Measurements from ENCODE around the gene BACH2. TPM values are rescaled to one million over a fixed set of nuclear protein-coding genes. Genes with fewer than 3 reads are reported as not detected.

BACH2 gene
- total RNA-seq, 2 donors from 2014 or later, result 53.7 to 69.9 TPM

DNA sequence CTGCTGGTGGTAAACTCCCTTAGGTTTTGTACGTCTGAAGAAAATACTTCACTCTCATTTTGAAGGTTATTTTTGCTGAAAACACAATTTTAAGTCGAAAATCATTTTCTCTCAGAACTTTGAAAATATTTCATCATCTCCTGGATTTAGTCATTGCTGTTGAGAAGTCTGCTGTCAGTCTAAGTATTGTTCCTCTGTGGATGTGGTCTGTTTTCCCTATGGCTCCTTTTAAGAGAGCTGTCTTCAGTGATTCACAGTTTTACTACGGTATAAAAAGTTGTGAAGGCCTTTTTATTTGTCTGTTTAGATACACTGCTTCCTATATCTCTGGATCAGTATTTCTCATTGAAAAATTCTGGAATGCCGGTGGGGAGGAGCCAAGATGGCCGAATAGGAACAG is 243.0 kb downstream of the BACH2 start:
- no peaks in the 10 kb centered on the region for H3K9me3 ChIP-seq (ENCODE audit: control insufficient read depth, low read length, poor library complexity, severe bottlenecking)
- Mint-ChIP-seq H3K27ac (peak overlapping the region; percentile 16), H3K4me3 (no peak overlapping the region), H3K27me3 (no peaks in the 10 kb centered on the region), H3K4me1 (peaks cover 12% of the 10 kb centered on the region), H3K36me3 (ENCODE audit: low read depth) (peaks cover 2% of the 10 kb centered on the region)
- DNase-seq, result no peak
- ATAC-seq, result no peak

DNA sequence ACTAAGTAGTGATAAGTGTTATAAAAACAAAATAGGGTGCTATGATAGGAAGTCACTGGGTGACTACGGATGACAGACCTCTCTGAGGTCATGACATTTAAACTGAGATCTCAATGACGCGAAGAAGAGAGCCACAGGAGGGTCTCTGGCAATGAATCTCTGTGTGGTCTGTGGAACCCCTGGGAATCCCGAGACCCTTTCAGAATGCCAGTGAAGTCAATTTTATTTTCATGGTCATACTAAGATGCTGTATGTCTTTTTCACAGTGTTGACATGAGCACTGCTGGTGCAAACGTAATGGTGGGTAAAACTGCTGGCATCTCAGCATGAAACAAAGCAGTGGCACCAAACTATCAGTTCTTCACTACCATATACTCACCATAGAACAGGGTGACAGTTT is 247.3 kb downstream of the BACH2 start:
- ATAC-seq, result no peak
- H3K27me3 Mint-ChIP-seq, result no peaks in the 10 kb centered on the region
- no peaks in the 10 kb centered on the region for H3K36me3 Mint-ChIP-seq (ENCODE audit: low read depth)
- H3K4me3 Mint-ChIP-seq, result no peak overlapping the region
- peak overlapping the region; percentile 51 for H3K27ac Mint-ChIP-seq
- no peaks in the 10 kb centered on the region for H3K9me3 ChIP-seq (ENCODE audit: control insufficient read depth, low read length, poor library complexity, severe bottlenecking)
- H3K4me1 Mint-ChIP-seq, result peaks cover 24% of the 10 kb centered on the region
- no peak for DNase-seq

DNA sequence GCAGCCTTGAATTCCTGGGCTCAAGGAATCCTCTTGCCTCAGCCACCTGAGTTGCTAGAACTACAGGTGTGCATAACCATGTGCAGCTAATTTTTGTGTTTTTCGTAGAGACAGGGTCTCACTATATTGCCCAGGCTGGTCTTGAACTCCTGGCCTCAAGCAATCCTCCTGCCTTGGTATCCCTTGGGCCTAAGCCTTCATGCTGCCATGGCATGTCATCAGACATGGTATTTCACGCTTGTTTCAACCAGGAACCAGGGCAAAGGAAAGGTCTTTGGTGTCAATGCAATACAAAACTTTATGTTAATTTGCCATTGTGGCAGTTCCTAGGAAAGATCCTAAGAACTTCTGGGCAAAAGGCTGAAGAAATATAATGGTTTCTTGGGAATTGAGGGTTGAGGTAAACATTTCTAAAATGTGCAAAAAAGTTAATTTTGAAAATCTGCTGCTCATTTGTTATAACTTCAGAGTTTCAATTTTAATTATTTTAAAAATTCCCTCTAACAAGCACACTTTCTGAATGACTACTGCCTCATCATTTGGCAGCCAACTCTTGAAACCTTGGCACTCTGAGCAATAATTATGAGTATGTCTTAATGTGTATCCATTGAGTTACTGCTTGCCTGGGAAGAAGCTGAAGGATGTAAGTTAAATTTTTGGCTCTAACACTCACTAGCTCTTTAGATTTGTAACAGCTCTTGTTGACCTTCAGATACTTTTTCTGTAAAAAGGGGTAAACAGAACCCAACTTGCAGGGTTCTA is 248.3 kb downstream of the BACH2 start:
- H3K4me3 Mint-ChIP-seq, result no peak overlapping the region
- H3K27ac Mint-ChIP-seq, result peak overlapping the region; percentile 51
- DNase-seq (no peak), ATAC-seq (no peak)
- peaks cover 20% of the 10 kb centered on the region for H3K4me1 Mint-ChIP-seq
- no peaks in the 10 kb centered on the region for H3K36me3 Mint-ChIP-seq (ENCODE audit: low read depth)
- H3K9me3 ChIP-seq (ENCODE audit: control insufficient read depth, low read length, poor library complexity, severe bottlenecking), result no peaks in the 10 kb centered on the region
- no peaks in the 10 kb centered on the region for H3K27me3 Mint-ChIP-seq

DNA sequence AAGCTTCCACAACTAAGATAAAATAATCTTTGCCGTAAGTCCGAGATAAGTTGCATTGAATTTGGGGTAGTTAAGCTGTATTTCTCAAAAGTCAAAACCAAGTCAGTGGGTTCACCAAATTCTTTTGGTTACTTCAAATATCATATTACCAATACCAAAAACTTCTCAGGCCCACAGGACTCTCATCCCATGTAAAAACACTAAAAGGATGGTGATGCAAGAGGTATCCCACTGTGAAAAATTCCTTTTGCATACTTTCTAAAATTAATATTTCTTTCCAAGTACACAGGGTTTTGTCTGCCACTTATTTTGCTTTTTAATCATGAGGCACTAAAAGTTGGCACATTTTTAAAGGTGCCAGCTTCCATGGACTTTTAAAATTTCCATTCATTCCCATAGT is 251.1 kb downstream of the BACH2 start:
- Mint-ChIP-seq H3K36me3 (ENCODE audit: low read depth) (no peaks in the 10 kb centered on the region), H3K27ac (no peak overlapping the region), H3K27me3 (no peaks in the 10 kb centered on the region), H3K4me1 (peaks cover 20% of the 10 kb centered on the region), H3K4me3 (no peak overlapping the region)
- ATAC-seq (no peak), DNase-seq (no peak)
- no peaks in the 10 kb centered on the region for H3K9me3 ChIP-seq (ENCODE audit: control insufficient read depth, low read length, poor library complexity, severe bottlenecking)

DNA sequence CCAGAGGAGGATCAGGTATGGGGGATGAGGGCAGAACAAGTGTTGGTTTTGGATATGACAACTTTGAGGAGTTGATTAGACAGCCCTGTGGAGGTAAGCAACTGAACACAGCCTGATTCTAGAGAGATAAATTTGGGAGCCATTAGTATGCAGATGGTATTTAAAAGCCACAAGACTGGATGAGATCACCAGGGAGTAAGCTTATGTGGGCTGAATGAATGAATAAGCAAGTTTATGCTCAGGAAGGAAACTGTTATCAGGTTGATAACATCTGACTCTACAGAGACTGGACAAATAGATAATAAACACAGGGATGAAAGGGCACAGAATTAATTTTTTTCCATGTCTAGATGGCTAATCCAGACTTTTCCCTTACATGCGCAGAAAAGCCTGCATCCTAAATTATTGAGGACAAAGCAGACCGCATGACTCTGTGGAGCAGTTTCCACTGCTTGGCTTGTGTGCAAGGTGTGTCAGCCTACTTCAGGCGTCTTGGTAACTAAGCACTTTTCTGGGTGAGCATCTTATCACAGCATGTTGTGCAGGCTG is 251.7 kb downstream of the BACH2 start:
- H3K27me3 Mint-ChIP-seq, result no peaks in the 10 kb centered on the region
- peaks cover 20% of the 10 kb centered on the region for H3K4me1 Mint-ChIP-seq
- no peaks in the 10 kb centered on the region for H3K9me3 ChIP-seq (ENCODE audit: control insufficient read depth, low read length, poor library complexity, severe bottlenecking)
- no peak overlapping the region for H3K4me3 Mint-ChIP-seq
- ATAC-seq, result peak; percentile 20
- H3K36me3 Mint-ChIP-seq (ENCODE audit: low read depth), result no peaks in the 10 kb centered on the region
- H3K27ac Mint-ChIP-seq, result no peak overlapping the region
- no peak for DNase-seq

DNA sequence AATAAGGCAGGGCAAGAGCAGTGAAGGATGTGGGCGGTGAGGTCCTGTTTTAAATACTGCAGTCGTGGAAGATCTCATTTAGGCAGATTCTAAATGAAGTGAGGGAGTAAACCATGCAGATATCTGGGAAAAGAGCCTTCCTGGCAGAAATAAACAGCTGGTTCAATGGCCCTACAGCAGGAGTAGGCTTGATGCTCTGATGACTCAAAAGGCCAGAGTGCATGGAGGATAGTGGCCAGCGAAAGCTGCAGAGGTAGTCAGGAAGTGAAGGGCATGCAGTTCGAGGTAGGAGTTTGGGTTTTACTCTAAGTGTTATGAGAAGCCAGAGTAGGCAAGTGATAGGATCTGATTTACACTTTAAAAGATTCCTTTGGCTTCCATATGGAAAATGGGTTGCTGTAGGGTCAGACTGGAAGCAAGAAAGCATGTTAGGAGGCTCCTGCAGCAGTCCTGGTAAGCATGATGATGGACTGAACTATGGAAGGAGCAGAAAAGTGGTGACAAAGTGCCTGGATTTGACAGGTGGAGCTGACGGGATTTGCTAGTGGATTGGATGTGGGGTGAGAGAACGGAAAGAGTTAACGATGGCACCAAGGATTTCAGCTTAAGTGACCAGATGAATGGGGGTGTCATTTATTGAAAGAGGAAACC is 252.3 kb downstream of the BACH2 start:
- peaks cover 19% of the 10 kb centered on the region for H3K4me1 Mint-ChIP-seq
- H3K4me3 Mint-ChIP-seq, result no peak overlapping the region
- no peaks in the 10 kb centered on the region for H3K9me3 ChIP-seq (ENCODE audit: control insufficient read depth, low read length, poor library complexity, severe bottlenecking)
- H3K27me3 Mint-ChIP-seq, result no peaks in the 10 kb centered on the region
- no peak overlapping the region for H3K27ac Mint-ChIP-seq
- ATAC-seq (no peak), DNase-seq (no peak)
- H3K36me3 Mint-ChIP-seq (ENCODE audit: low read depth), result no peaks in the 10 kb centered on the region

DNA sequence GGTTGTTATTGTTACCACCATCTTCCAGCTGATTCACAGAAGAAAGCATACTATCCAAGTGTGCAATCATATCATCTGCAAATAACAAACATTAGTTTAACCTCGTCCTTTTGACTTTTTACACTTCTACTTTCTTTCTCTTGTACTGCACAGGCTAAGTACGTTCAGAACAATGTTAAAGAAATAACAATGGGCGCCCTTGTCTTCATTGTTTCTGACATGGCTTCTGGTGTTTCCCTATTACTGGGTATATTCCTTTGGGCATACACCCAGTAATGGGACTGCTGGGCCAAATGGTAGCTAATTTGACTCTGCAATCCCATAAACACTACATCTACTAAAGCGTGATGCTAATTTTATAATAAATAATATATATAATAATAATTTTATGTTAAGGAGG is 255.7 kb downstream of the BACH2 start:
- Mint-ChIP-seq H3K4me3 (no peak overlapping the region), H3K27ac (no peak overlapping the region), H3K27me3 (no peaks in the 10 kb centered on the region), H3K36me3 (ENCODE audit: low read depth) (peaks cover 2% of the 10 kb centered on the region), H3K4me1 (peaks cover 15% of the 10 kb centered on the region)
- H3K9me3 ChIP-seq (ENCODE audit: control insufficient read depth, low read length, poor library complexity, severe bottlenecking), result no peaks in the 10 kb centered on the region
- no peak for ATAC-seq
- DNase-seq, result no peak

DNA sequence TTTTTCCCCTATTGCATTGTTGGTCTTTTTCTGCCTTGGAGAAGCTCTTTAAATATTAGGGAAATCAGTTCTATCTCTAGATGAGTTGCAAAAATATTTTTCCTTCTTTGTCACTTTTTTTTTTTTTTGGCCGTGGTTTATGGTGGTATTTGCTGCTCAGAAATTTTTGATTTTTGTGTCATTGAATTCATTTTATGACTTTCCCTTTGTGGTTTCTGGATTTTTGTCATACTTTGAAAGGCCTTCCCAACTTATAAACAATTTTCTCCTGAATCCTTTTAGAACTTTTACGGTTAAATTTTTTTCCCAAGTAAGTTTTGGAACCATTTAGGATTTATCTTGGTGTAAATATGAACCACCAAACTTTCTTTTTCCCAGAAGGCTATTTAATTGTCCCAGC is 256.7 kb downstream of the BACH2 start:
- H3K9me3 ChIP-seq (ENCODE audit: control insufficient read depth, low read length, poor library complexity, severe bottlenecking), result no peaks in the 10 kb centered on the region
- no peaks in the 10 kb centered on the region for H3K27me3 Mint-ChIP-seq
- peaks cover 17% of the 10 kb centered on the region for H3K4me1 Mint-ChIP-seq
- DNase-seq, result no peak
- peaks cover 2% of the 10 kb centered on the region for H3K36me3 Mint-ChIP-seq (ENCODE audit: low read depth)
- H3K27ac Mint-ChIP-seq, result no peak overlapping the region
- ATAC-seq, result no peak
- no peak overlapping the region for H3K4me3 Mint-ChIP-seq

DNA sequence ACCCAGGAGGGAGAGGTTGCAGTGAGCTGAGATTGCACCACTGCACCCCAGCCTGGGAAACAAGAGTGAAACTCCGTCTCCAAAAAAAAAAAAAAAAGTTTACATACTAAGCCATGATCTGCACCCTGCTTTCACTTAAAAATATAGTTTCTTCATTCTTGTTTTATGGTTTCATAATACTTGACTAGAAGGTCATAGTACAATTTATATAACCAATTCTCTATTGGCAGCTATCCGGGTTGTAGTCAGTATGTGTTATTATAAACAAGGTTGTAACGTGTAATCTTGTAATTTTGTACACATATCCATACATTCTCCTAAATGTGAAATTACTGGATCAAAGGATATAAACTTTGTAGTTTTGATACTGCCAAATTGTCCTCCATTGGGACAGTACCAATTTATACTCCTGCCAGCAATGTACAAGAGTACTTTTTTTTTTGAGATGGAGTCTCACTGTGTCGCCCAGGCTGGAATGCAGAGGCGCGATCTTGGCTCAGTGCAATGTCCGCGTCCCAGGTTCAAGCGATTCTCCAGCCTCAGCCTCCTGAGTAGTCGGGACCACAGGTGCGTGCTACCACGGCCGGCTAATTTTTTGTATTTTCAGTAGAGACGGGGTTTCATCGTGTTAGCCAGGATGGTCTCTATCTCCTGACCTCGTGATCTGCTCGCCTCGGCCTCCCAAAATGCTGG is 257.5 kb downstream of the BACH2 start:
- peaks cover 20% of the 10 kb centered on the region for H3K4me1 Mint-ChIP-seq
- DNase-seq (no peak), ATAC-seq (no peak)
- H3K27me3 Mint-ChIP-seq, result no peaks in the 10 kb centered on the region
- no peak overlapping the region for H3K27ac Mint-ChIP-seq
- no peak overlapping the region for H3K4me3 Mint-ChIP-seq
- no peaks in the 10 kb centered on the region for H3K9me3 ChIP-seq (ENCODE audit: control insufficient read depth, low read length, poor library complexity, severe bottlenecking)
- peaks cover 2% of the 10 kb centered on the region for H3K36me3 Mint-ChIP-seq (ENCODE audit: low read depth)

DNA sequence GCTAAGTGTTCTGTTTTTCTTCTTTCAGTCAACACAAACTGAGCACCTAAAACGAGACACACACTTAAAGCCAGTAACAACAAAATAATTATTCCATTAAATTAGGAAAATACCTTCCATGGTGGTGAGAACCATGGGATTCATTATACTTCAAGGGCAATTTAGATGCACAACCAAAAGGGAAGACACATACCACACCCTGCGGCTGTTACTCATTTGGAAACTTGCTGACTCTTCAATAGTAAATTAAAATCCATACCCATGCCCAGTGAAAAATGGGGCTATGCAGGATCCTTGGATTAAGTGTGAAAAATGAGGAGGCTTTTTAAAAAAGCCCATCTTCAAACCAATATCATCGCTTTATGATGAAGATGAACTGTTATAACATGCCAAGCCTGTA is 259.7 kb downstream of the BACH2 start:
- DNase-seq (no peak), ATAC-seq (no peak)
- peaks cover 25% of the 10 kb centered on the region for H3K4me1 Mint-ChIP-seq
- H3K27me3 Mint-ChIP-seq, result no peaks in the 10 kb centered on the region
- H3K27ac Mint-ChIP-seq, result no peak overlapping the region
- H3K36me3 Mint-ChIP-seq (ENCODE audit: low read depth), result peaks cover 2% of the 10 kb centered on the region
- H3K9me3 ChIP-seq (ENCODE audit: control insufficient read depth, low read length, poor library complexity, severe bottlenecking), result no peaks in the 10 kb centered on the region
- no peak overlapping the region for H3K4me3 Mint-ChIP-seq

DNA sequence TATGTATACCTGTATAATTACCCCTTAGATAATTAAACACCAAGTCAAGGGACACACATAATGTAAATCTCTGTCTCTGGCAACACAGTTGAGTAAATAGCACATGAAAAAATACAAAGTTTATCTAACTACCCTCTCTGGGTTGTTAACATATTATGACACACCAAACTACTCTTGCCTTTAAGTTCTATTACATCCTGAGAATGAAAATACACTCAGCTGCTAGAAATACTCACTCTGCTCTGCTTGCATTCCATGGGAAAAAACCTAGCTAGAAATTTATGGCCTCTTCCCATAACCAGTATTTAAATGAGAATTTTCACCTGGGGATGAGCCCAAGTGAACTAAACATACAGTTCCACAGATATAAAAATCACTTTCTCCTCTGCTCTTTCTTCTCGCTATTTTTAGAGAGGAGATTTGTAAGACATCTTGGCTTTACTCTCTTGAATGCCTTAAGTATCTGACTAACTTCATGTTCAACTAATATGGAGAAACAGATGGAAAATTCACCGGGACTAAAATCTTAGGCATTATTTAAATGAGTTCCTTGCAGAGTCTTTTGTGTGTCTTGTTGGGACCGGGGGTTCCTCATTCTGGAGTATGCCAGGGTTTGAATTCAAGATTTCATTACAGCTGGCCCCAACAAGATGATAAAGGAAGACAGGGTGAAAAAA is 261.5 kb downstream of the BACH2 start:
- H3K4me1 Mint-ChIP-seq, result peaks cover 28% of the 10 kb centered on the region
- no peak overlapping the region for H3K4me3 Mint-ChIP-seq
- DNase-seq, result no peak
- H3K9me3 ChIP-seq (ENCODE audit: control insufficient read depth, low read length, poor library complexity, severe bottlenecking), result no peaks in the 10 kb centered on the region
- H3K27me3 Mint-ChIP-seq, result no peaks in the 10 kb centered on the region
- peaks cover 2% of the 10 kb centered on the region for H3K36me3 Mint-ChIP-seq (ENCODE audit: low read depth)
- no peak for ATAC-seq
- no peak overlapping the region for H3K27ac Mint-ChIP-seq

DNA sequence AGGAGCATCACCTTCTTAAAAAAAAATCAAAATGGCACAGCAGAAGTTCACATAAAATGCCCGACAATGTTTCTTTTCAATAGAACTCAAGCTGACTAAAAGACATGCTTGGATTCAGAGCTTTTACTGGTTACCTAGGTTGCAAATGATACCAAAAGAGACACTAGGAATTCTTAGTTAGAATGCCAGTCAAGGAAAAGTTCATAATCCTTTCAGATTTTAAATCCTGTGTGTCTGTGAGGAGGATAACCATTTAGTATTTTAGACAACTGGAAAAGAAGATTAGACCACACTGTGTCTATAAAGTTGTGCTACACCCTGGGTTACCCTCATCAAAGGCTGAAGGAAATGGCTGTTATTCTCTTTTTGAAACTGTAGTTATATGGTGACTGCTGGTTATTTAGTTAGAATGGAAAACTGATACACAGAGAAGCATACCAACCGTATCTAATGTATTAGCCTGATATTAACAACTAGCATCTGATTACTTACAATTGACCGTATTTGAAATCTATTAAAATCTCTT is 262.8 kb downstream of the BACH2 start:
- Mint-ChIP-seq H3K27me3 (no peaks in the 10 kb centered on the region), H3K27ac (no peak overlapping the region), H3K36me3 (ENCODE audit: low read depth) (peaks cover 4% of the 10 kb centered on the region), H3K4me3 (no peak overlapping the region), H3K4me1 (peaks cover 40% of the 10 kb centered on the region)
- DNase-seq (no peak), ATAC-seq (no peak)
- no peaks in the 10 kb centered on the region for H3K9me3 ChIP-seq (ENCODE audit: control insufficient read depth, low read length, poor library complexity, severe bottlenecking)

Measured in T-helper 17 cell (primary cell).